Caco-2 (cell line): ENCODE results near the gene PSORS1C2. TPM values are rescaled to one million over a fixed set of nuclear protein-coding genes. Genes with fewer than 3 reads are reported as not detected.

Experiments
- BruUV-seq: library from RNA; stranded (reverse); fragments of 400-500 nt; replicated peaks from 2 replicates; lab custom pipeline; 2021; lab: Mats Ljungman, UMichigan
- CTCF ChIA-PET: fragments of 300-600 bp; sonication (Branson Sonifier 250); formaldehyde crosslinking; loops from one replicate; lab custom pipeline; 2022; ENCODE audit warnings: antibody characterized with exemption; lab: Charles Lee
- POLR2A ChIA-PET: fragments of 300-600 bp; sonication (Branson Sonifier 250); formaldehyde crosslinking; loops from one replicate; lab custom pipeline; 2022; ENCODE audit warnings: antibody characterized with exemption; lab: Charles Lee
- DNase-seq, 2 experiments: peaks; one replicate each; pipeline versions ENCODE4 v3.0.0 to v3.0.0-alpha.2; 2020 to 2022
- H3K27me3 ChIP-seq: replicated peaks from 2 replicates; pipeline ENCODE4 v1.6.0; 2011; ENCODE audit warnings: low read length; ENCODE audit not compliant: control insufficient read depth, insufficient read depth
- H3K36me3 ChIP-seq: 2 replicates; pipeline ENCODE4 v1.5.1; 2011; ENCODE audit warnings: low read length; ENCODE audit not compliant: control insufficient read depth, insufficient read depth
- H3K4me1 ChIP-seq: fragments of 250-450 bp; sonication (Bioruptor Pico); 2 replicates; pipeline ENCODE4 v1.5.1; 2020; ENCODE audit warnings: mild to moderate bottlenecking
- H3K4me3 ChIP-seq: 2 replicates; pipeline ENCODE4 v1.5.1; 2011; ENCODE audit warnings: low read depth, mild to moderate bottlenecking, control low read depth, low read length
- H3K9me3 ChIP-seq: fragments of 250-450 bp; sonication (Bioruptor Pico); 2 replicates; pipeline ENCODE4 v1.5.1; 2020; ENCODE audit warnings: mild to moderate bottlenecking, moderate library complexity
- H3K27ac Mint-ChIP-seq: one replicate; pipeline ENCODE4 v1.8.0; 2022; ENCODE audit warnings: mixed read lengths; ENCODE audit not compliant: unreplicated experiment
- H3K27me3 Mint-ChIP-seq: one replicate; pipeline ENCODE4 v1.8.0; 2022; ENCODE audit warnings: mixed read lengths; ENCODE audit not compliant: insufficient read depth, unreplicated experiment
- H3K36me3 Mint-ChIP-seq: one replicate; pipeline ENCODE4 v1.8.0; 2022; ENCODE audit warnings: mild to moderate bottlenecking, mixed read lengths; ENCODE audit not compliant: insufficient read depth, unreplicated experiment
- H3K4me1 Mint-ChIP-seq: one replicate; pipeline ENCODE4 v1.8.0; 2022; ENCODE audit warnings: low read depth, mixed read lengths; ENCODE audit not compliant: unreplicated experiment
- H3K4me3 Mint-ChIP-seq: one replicate; pipeline ENCODE4 v1.8.0; 2022; ENCODE audit warnings: mild to moderate bottlenecking, moderate library complexity, mixed read lengths; ENCODE audit not compliant: unreplicated experiment
- H3K9me3 Mint-ChIP-seq: one replicate; pipeline ENCODE4 v1.8.0; 2022; ENCODE audit warnings: mixed read lengths; ENCODE audit not compliant: unreplicated experiment
- intact Hi-C: fragments of 100-400 bp; cut with micrococcal nuclease; formaldehyde crosslinking; loops from one replicate; pipeline ENCODE4 v1.10.0; 2022; ENCODE audit not compliant: unreplicated experiment
- total RNA-seq: library from RNA; stranded (reverse); gene quantifications from 2 replicates; pipeline ENCODE4 v1.2.3, GENCODE V29; 2022
- TF ChIP-seq, protein P1 (sequence below), 2 experiments: fragments of 200-600 bp in 1 of 2; IDR thresholded peaks; 1 replicate in 1 of 2; 2 replicates in 1 of 2; pipeline versions ENCODE4 v1.5.1 to v1.8.0; 2011 to 2022; ENCODE audit warnings: antibody characterized with exemption in 1 of 2, control low read depth in 1 of 2, inconsistent platforms in 1 of 2, low read depth in 1 of 2, low read length in 1 of 2, mild to moderate bottlenecking in 1 of 2, moderate library complexity in 1 of 2; ENCODE audit not compliant: insufficient read depth in 1 of 2, severe bottlenecking in 1 of 2, unreplicated experiment in 1 of 2

Gene PSORS1C2
- total RNA-seq, 1 experiment from 2014 or later: not detected

DNA sequence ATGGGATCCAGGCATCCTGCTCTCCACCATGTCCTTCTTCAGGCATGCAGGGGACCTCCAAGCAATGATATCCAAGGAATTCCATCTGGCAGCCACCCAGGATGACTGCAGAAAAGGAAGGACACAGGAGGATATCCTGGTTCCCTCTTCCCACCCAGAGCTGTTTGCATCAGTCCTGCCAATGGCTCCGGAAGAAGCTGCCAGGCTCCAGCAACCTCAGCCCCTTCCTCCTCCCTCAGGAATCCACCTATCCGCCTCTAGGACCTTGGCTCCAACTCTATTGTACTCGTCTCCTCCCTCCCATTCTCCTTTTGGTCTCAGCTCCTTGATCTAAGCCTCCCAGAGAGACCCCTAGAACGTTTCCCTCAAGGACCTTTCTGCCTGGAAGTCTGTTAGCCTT is 733 bp upstream of the PSORS1C2 start:
- no peaks in the 10 kb centered on the region for H3K9me3 Mint-ChIP-seq
- Histone ChIP-seq H3K27me3 (no peaks in the 10 kb centered on the region), H3K36me3 (no peaks in the 10 kb centered on the region), H3K4me3 (no peak overlapping the region), H3K9me3 (no peaks in the 10 kb centered on the region), H3K4me1 (0 out of 2 replicates have a peak, but pooled peaks cover 3% of the 10 kb centered on the region)
- peaks cover 13% of the 10 kb centered on the region for H3K4me1 Mint-ChIP-seq
- peaks cover 2% of the 10 kb centered on the region for H3K36me3 Mint-ChIP-seq
- ChIA-PET POLR2A (no interaction called here), CTCF (no interaction called here)
- intact Hi-C loops: no loop called here
- H3K27me3 Mint-ChIP-seq: no peaks in the 10 kb centered on the region
- no TSS peak for BruUV-seq
- no peak for DNase-seq
- TF ChIP-seq, protein P1, sequence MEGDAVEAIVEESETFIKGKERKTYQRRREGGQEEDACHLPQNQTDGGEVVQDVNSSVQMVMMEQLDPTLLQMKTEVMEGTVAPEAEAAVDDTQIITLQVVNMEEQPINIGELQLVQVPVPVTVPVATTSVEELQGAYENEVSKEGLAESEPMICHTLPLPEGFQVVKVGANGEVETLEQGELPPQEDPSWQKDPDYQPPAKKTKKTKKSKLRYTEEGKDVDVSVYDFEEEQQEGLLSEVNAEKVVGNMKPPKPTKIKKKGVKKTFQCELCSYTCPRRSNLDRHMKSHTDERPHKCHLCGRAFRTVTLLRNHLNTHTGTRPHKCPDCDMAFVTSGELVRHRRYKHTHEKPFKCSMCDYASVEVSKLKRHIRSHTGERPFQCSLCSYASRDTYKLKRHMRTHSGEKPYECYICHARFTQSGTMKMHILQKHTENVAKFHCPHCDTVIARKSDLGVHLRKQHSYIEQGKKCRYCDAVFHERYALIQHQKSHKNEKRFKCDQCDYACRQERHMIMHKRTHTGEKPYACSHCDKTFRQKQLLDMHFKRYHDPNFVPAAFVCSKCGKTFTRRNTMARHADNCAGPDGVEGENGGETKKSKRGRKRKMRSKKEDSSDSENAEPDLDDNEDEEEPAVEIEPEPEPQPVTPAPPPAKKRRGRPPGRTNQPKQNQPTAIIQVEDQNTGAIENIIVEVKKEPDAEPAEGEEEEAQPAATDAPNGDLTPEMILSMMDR (IDR thresholded peaks at IDR 0.05; ENCODE audit: insufficient read depth in 1 of 2, low read depth in 1 of 2, low read length in 1 of 2, severe bottlenecking in 1 of 2, unreplicated experiment in 1 of 2): no peak
- no peak overlapping the region for H3K27ac Mint-ChIP-seq
- no peak overlapping the region for H3K4me3 Mint-ChIP-seq

DNA sequence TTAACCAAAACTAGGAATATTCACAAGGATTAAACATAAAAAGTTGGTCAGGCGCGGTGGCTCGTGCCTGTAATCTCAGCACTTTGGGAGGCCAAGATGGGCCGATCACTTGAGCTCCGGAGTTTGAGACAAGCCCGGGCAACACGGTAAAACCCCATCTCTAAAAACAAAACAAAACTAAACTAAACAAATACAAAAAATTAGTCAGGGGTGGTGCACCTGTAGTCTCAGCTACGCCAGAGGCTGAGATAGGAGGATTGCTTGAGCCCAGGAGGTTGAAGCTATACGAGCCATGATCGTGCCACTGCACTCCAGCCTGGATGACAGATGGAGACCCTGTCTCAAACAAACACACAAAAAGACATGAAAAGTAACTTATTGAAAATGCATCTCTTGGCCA is 3.2 kb downstream of the PSORS1C2 start:
- Mint-ChIP-seq H3K9me3 (no peaks in the 10 kb centered on the region), H3K36me3 (no peaks in the 10 kb centered on the region), H3K27ac (no peak overlapping the region), H3K27me3 (no peaks in the 10 kb centered on the region), H3K4me1 (peaks cover 13% of the 10 kb centered on the region), H3K4me3 (no peak overlapping the region)
- CTCF ChIA-PET: interaction anchor here (2.1 kb wide), 1 partner anchor 57 kb away, joined by 5 read pairs; no protein-coding TSS in a partner anchor
- POLR2A ChIA-PET: no interaction called here
- H3K9me3 ChIP-seq: no peaks in the 10 kb centered on the region
- no peak overlapping the region for H3K4me3 ChIP-seq
- DNase-seq: no peak
- intact Hi-C loops: loop anchor here (2.0 kb wide), 1 partner anchor 231 kb away; no protein-coding TSS in a partner anchor
- TF ChIP-seq, protein P1 (IDR thresholded peaks at IDR 0.05; ENCODE audit: insufficient read depth in 1 of 2, low read depth in 1 of 2, low read length in 1 of 2, severe bottlenecking in 1 of 2, unreplicated experiment in 1 of 2): no peak
- BruUV-seq: no TSS peak
- H3K4me1 ChIP-seq: 0 out of 2 replicates have a peak, but pooled peaks cover 3% of the 10 kb centered on the region
- H3K36me3 ChIP-seq: no peaks in the 10 kb centered on the region
- no peaks in the 10 kb centered on the region for H3K27me3 ChIP-seq

DNA sequence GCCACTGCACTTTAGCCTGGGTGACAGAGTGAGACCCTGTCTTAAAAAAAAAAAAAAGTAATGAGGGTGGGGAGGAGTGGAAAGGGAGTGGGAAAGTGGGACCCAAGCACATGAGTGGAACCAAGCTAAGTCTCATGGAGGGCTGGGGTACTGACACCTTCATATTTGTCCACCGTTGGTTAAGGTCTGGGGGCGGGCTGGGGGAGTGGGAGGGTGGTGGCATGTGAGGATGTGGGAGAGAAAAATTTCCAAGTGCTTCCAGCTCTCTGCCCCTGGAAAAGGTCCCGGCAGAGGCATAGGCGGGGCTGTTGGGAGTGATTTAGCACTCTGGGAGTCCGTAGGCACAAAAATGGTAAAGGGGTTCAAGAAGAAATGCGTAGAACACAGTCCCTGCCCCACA is 6.1 kb downstream of the PSORS1C2 start:
- peaks cover 6% of the 10 kb centered on the region for H3K4me1 Mint-ChIP-seq
- 0 out of 2 replicates have a peak, but pooled peaks cover 2% of the 10 kb centered on the region for H3K4me1 ChIP-seq
- ChIA-PET CTCF (no interaction called here), POLR2A (no interaction called here)
- no peak for DNase-seq
- no peaks in the 10 kb centered on the region for H3K9me3 ChIP-seq
- H3K4me3 Mint-ChIP-seq: no peak overlapping the region
- no TSS peak for BruUV-seq
- H3K27me3 Mint-ChIP-seq: peaks cover 6% of the 10 kb centered on the region
- H3K4me3 ChIP-seq: no peak overlapping the region
- TF ChIP-seq, protein P1 (IDR thresholded peaks at IDR 0.05; ENCODE audit: insufficient read depth in 1 of 2, low read depth in 1 of 2, low read length in 1 of 2, severe bottlenecking in 1 of 2, unreplicated experiment in 1 of 2): no peak
- no peak overlapping the region for H3K27ac Mint-ChIP-seq
- H3K36me3 Mint-ChIP-seq: peaks cover 4% of the 10 kb centered on the region
- no peaks in the 10 kb centered on the region for H3K36me3 ChIP-seq
- intact Hi-C loops: no loop called here
- H3K27me3 ChIP-seq: no peaks in the 10 kb centered on the region
- no peaks in the 10 kb centered on the region for H3K9me3 Mint-ChIP-seq
